Smooth muscle cell (in vitro differentiated cells): ENCODE data around the gene COL15A1. TPM values are rescaled to one million over a fixed set of nuclear protein-coding genes. Genes with fewer than 3 reads are reported as not detected.

ENCODE experiments used
- DNase-seq: peaks from one replicate; lab custom pipeline; 2025; ENCODE audit not compliant: unreplicated experiment; lab: John Stamatoyannopoulos, UW
- H2AFZ ChIP-seq: fragments of 200-600 bp; sonication (generic); 2 replicates; pipeline ENCODE4 v1.6.0; 2016; ENCODE audit warnings: antibody characterized with exemption, low read depth, mild to moderate bottlenecking
- H3F3A ChIP-seq: fragments of 200-600 bp; sonication (generic); 2 replicates; pipeline ENCODE4 v1.6.0; 2017; ENCODE audit warnings: antibody characterized with exemption, low read depth
- H3K27ac ChIP-seq: fragments of 200-600 bp; sonication (generic); 2 replicates; pipeline ENCODE4 v1.5.1; 2016; ENCODE audit warnings: low read depth, mild to moderate bottlenecking
- H3K27me3 ChIP-seq: fragments of 200-600 bp; sonication (generic); 2 replicates; pipeline ENCODE4 v1.6.1; 2016; ENCODE audit warnings: low read depth, mild to moderate bottlenecking
- H3K36me3 ChIP-seq: fragments of 200-600 bp; sonication (generic); 2 replicates; pipeline ENCODE4 v1.5.1; 2016; ENCODE audit warnings: low read depth
- H3K4me1 ChIP-seq: fragments of 200-600 bp; sonication (generic); 2 replicates; pipeline ENCODE4 v1.5.1; 2016; ENCODE audit warnings: low read depth
- H3K4me2 ChIP-seq: fragments of 200-600 bp; sonication (generic); 2 replicates; pipeline ENCODE4 v1.6.0; 2016; ENCODE audit warnings: mild to moderate bottlenecking
- H3K4me3 ChIP-seq: fragments of 200-600 bp; sonication (generic); 2 replicates; pipeline ENCODE4 v1.5.1; 2016; ENCODE audit warnings: mild to moderate bottlenecking
- H3K79me2 ChIP-seq: fragments of 200-600 bp; sonication (generic); 2 replicates; pipeline ENCODE4 v1.6.0; 2016; ENCODE audit warnings: low read depth, mild to moderate bottlenecking
- H3K9ac ChIP-seq: fragments of 200-600 bp; sonication (generic); 2 replicates; pipeline ENCODE4 v1.6.0; 2016; ENCODE audit warnings: low read depth
- H3K9me3 ChIP-seq: fragments of 200-600 bp; sonication (generic); replicated peaks from 2 replicates; pipeline ENCODE4 v1.5.1; 2016; ENCODE audit warnings: low read depth
- H4K20me1 ChIP-seq: fragments of 200-600 bp; sonication (generic); 2 replicates; pipeline ENCODE4 v1.6.0; 2016; ENCODE audit warnings: low read depth
- CTCF ChIP-seq: fragments of 200-600 bp; sonication (generic); IDR thresholded peaks from 2 replicates; pipeline ENCODE4 v1.5.1; 2017; ENCODE audit warnings: borderline replicate concordance, mild to moderate bottlenecking, antibody characterized with exemption; ENCODE audit not compliant: insufficient read depth, poor library complexity, severe bottlenecking
- WGBS: methylation state at CpG from one replicate; pipeline ENCODE4 v1.1.7; 2016; ENCODE audit warnings: low lambda C conversion rate; 5-methylcytosine and 5-hydroxymethylcytosine counted together
- polyA plus RNA-seq: library from polyadenylated mRNA; unstranded; fragments of >200 nt; fragmentation: Nextera tagmentation; extraction: Ambion mirVana; gene quantifications from 2 replicates; pipeline ENCODE4 v1.2.1, GENCODE V29; 2016
- total RNA-seq: library from RNA; depleted of rRNA; stranded (reverse); fragments of >200 nt; gene quantifications from 2 replicates; pipeline ENCODE4 v1.2.3, GENCODE V29; 2014

COL15A1 gene
- total and polyA plus RNA-seq, 2 experiments from 2014 or later, result 222 to 293 TPM

- TF ChIP-seq CTCF, result no peak
- H2AFZ ChIP-seq, result no peak overlapping the region
- no peaks in the 10 kb centered on the region for H3K27me3 ChIP-seq
- H3K4me1 ChIP-seq, result peaks cover 8% of the 10 kb centered on the region
- no peak overlapping the region for H3K4me3 ChIP-seq
- DNase-seq, result no peak
- no peaks in the 10 kb centered on the region for H4K20me1 ChIP-seq
- no peaks in the 10 kb centered on the region for H3K36me3 ChIP-seq
- no peaks in the 10 kb centered on the region for H3K9me3 ChIP-seq
- H3K9ac ChIP-seq, result peak overlapping the region; percentile 32
- H3F3A ChIP-seq, result peaks cover 35% of the 10 kb centered on the region
- peak overlapping the region; percentile 56 for H3K4me2 ChIP-seq
- WGBS, result 49% methylated on average over 7 of the region's 7 CpGs
- peak overlapping the region; percentile 86 for H3K27ac ChIP-seq
- H3K79me2 ChIP-seq, result no peaks in the 10 kb centered on the region
Measured at GRCh38 chr9:99057665-99058625, 114.2 kb downstream of the COL15A1 start.

GRCh38 chr9:99058964-99059921, 115.5 kb downstream of the COL15A1 start:
- Histone ChIP-seq H3K27me3 (no peaks in the 10 kb centered on the region), H3K4me3 (no peak overlapping the region), H3F3A (peaks cover 35% of the 10 kb centered on the region), H4K20me1 (no peaks in the 10 kb centered on the region), H3K36me3 (no peaks in the 10 kb centered on the region), H2AFZ (no peak overlapping the region), H3K9me3 (no peaks in the 10 kb centered on the region), H3K79me2 (no peaks in the 10 kb centered on the region), H3K27ac (peak overlapping the region; percentile 86), H3K9ac (peak overlapping the region; percentile 2), H3K4me2 (peak overlapping the region; percentile 56), H3K4me1 (peaks cover 8% of the 10 kb centered on the region)
- TF ChIP-seq CTCF, result no peak
- DNase-seq, result no peak
- WGBS, result 67% methylated on average over 8 of the region's 8 CpGs

- no peaks in the 10 kb centered on the region for H3K9me3 ChIP-seq
- no peak overlapping the region for H3K27ac ChIP-seq
- H4K20me1 ChIP-seq, result no peaks in the 10 kb centered on the region
- no peak overlapping the region for H2AFZ ChIP-seq
- H3K4me2 ChIP-seq, result no peak overlapping the region
- no peaks in the 10 kb centered on the region for H3K79me2 ChIP-seq
- H3K36me3 ChIP-seq, result no peaks in the 10 kb centered on the region
- peaks cover 33% of the 10 kb centered on the region for H3F3A ChIP-seq
- H3K4me1 ChIP-seq, result peaks cover 8% of the 10 kb centered on the region
- H3K27me3 ChIP-seq, result no peaks in the 10 kb centered on the region
- 94% methylated on average over 2 of the region's 2 CpGs for WGBS
- no peak overlapping the region for H3K9ac ChIP-seq
- H3K4me3 ChIP-seq, result no peak overlapping the region
- no peak for DNase-seq
- no peak for TF ChIP-seq CTCF
Measured at GRCh38 chr9:99060621-99061020, 116.9 kb downstream of the COL15A1 start.
